ENCODE data around the gene ITGA4.

DNA sequence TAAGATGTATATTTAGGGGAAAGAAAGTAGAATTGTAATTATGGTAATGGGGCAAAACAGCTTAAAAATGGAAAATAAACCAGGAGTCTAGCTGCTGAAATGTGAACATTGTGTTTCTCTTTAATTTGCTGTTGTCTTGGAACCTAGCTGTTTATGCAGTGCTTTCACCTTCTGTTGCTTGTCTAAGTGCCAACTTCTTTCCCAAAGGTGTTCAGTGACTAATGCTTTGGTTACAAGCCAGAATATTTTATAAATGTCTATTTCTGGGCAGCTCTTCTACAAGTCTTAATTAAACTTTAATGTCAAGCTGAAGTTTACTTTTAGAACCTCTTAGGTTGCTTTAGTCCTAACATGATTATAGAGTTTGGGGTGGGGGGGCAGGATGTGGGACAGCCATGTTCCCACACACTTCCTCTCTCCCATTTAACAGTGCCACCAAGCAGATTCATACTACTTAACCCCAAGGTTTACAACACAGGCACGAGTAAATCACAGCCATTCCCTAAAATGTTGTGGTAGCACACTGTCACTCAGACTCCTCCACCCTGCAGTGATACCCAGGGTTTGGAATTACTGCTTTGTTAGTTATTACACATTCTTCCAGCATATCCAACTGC lies 60.6 kb downstream of the ITGA4 start:
- TF ChIP-seq, protein P1, sequence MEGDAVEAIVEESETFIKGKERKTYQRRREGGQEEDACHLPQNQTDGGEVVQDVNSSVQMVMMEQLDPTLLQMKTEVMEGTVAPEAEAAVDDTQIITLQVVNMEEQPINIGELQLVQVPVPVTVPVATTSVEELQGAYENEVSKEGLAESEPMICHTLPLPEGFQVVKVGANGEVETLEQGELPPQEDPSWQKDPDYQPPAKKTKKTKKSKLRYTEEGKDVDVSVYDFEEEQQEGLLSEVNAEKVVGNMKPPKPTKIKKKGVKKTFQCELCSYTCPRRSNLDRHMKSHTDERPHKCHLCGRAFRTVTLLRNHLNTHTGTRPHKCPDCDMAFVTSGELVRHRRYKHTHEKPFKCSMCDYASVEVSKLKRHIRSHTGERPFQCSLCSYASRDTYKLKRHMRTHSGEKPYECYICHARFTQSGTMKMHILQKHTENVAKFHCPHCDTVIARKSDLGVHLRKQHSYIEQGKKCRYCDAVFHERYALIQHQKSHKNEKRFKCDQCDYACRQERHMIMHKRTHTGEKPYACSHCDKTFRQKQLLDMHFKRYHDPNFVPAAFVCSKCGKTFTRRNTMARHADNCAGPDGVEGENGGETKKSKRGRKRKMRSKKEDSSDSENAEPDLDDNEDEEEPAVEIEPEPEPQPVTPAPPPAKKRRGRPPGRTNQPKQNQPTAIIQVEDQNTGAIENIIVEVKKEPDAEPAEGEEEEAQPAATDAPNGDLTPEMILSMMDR (optimal IDR thresholded peaks at IDR 0.05 in 1 of 3, IDR thresholded peaks at IDR 0.05 in 1 of 3, conservative IDR thresholded peaks at IDR 0.05 in 1 of 3; ENCODE audit: extremely low read depth in 1 of 3, insufficient read depth in 2 of 3, low read length in 3 of 3) = no peak
- TF ChIP-seq EZH2 (IDR thresholded peaks at IDR 0.05; ENCODE audit: low read length) = no peak

Measured in keratinocyte (primary cell).